Nephron (organoid): ENCODE data around the gene YBX1.

Experiments
- H3K27ac Mint-ChIP-seq, 3 experiments: 2 replicates each; pipeline ENCODE4 v1.8.0; 2020; ENCODE audit warnings: mixed read lengths in 3 of 3, mild to moderate bottlenecking in 2 of 3, moderate library complexity in 1 of 3
- H3K27me3 Mint-ChIP-seq: 2 replicates; pipeline ENCODE4 v1.8.0; 2021; ENCODE audit warnings: low read depth, mild to moderate bottlenecking, moderate library complexity, mixed read lengths
- H3K36me3 Mint-ChIP-seq: 2 replicates; pipeline ENCODE4 v1.8.0; 2020; ENCODE audit warnings: low read depth, mixed read lengths
- H3K4me1 Mint-ChIP-seq: 2 replicates; pipeline ENCODE4 v1.8.0; 2020; ENCODE audit warnings: mixed read lengths
- H3K4me3 Mint-ChIP-seq, 3 experiments: 2 replicates each; pipeline ENCODE4 v1.8.0; 2020; ENCODE audit warnings: mild to moderate bottlenecking in 3 of 3, mixed read lengths in 3 of 3, moderate library complexity in 2 of 3
- H3K9me3 Mint-ChIP-seq: 2 replicates; pipeline ENCODE4 v1.8.0; 2020; ENCODE audit warnings: mixed read lengths
- CTCF ChIP-seq, 3 experiments: fragments of 200-600 bp; sonication (generic); IDR thresholded peaks; one replicate each; pipeline ENCODE4 v1.5.0; 2021; ENCODE audit warnings: antibody characterized with exemption in 3 of 3; ENCODE audit not compliant: unreplicated experiment in 3 of 3

The YBX1 gene

GRCh38 chr1:42681741-42682483 is at the start of gene YBX1:
Gene YBX1 (plus strand): TSS chr1:42682418. CDS start chr1:42682566, 148 bp downstream.
- H3K4me3 Mint-ChIP-seq, result peak within 1 kb of the TSS; percentile 97 to 100 (median 98)

GRCh38 chr1:42639116-42639515 is 43.1 kb upstream of the YBX1 start:
- H3K36me3 Mint-ChIP-seq, result no peaks in the 10 kb centered on the region
- TF ChIP-seq CTCF (IDR thresholded peaks at IDR 0.05; ENCODE audit: unreplicated experiment in 3 of 3), result no peak
- H3K4me3 Mint-ChIP-seq, result no peak overlapping the region
- no peaks in the 10 kb centered on the region for H3K4me1 Mint-ChIP-seq
- peaks cover 3% of the 10 kb centered on the region for H3K27me3 Mint-ChIP-seq
- no peak overlapping the region for H3K27ac Mint-ChIP-seq
- no peaks in the 10 kb centered on the region for H3K9me3 Mint-ChIP-seq

More at GRCh38 chr1:42681741-42682483, at the start of gene YBX1:
- peak within 1 kb of the TSS; percentile 98 to 99 (median 99) for H3K27ac Mint-ChIP-seq
- peaks cover 16% of the 10 kb centered on the region for H3K36me3 Mint-ChIP-seq
- TF ChIP-seq CTCF (IDR thresholded peaks at IDR 0.05; ENCODE audit: unreplicated experiment in 3 of 3), result no peak
- H3K9me3 Mint-ChIP-seq, result no peaks in the 10 kb centered on the region
- H3K4me1 Mint-ChIP-seq, result peaks cover 69% of the 10 kb centered on the region
- H3K27me3 Mint-ChIP-seq, result no peaks in the 10 kb centered on the region

GRCh38 chr1:42646056-42646455 is 36.2 kb upstream of the YBX1 start:
- Mint-ChIP-seq H3K4me1 (no peaks in the 10 kb centered on the region), H3K27me3 (no peaks in the 10 kb centered on the region), H3K4me3 (no peak overlapping the region), H3K9me3 (peaks cover 13% of the 10 kb centered on the region), H3K36me3 (peaks cover 33% of the 10 kb centered on the region), H3K27ac (no peak overlapping the region)
- no peak for TF ChIP-seq CTCF (IDR thresholded peaks at IDR 0.05; ENCODE audit: unreplicated experiment in 3 of 3)

GRCh38 chr1:42657201-42657600 is 25.0 kb upstream of the YBX1 start:
- Mint-ChIP-seq H3K4me3 (peak overlapping the region; percentile 93 to 99 (median 99)), H3K27ac (peak overlapping the region; percentile 56 to 96 (median 86)), H3K36me3 (peaks cover 16% of the 10 kb centered on the region), H3K4me1 (peaks cover 27% of the 10 kb centered on the region), H3K27me3 (no peaks in the 10 kb centered on the region), H3K9me3 (no peaks in the 10 kb centered on the region)
- TF ChIP-seq CTCF (IDR thresholded peaks at IDR 0.05; ENCODE audit: unreplicated experiment in 3 of 3), result no peak

GRCh38 chr1:42657981-42658876 is 24.0 kb upstream of the YBX1 start, which contains the start of gene PPIH:
Gene PPIH (plus strand): TSS chr1:42658423. CDS start chr1:42658447, 24 bp downstream.
- peaks cover 21% of the 10 kb centered on the region for H3K36me3 Mint-ChIP-seq
- peak in 2 of 3 experiments; percentile 23 to 41 for TF ChIP-seq CTCF (IDR thresholded peaks at IDR 0.05; ENCODE audit: unreplicated experiment in 3 of 3)
- no peaks in the 10 kb centered on the region for H3K9me3 Mint-ChIP-seq
- peaks cover 27% of the 10 kb centered on the region for H3K4me1 Mint-ChIP-seq
- H3K27ac Mint-ChIP-seq, result peak within 1 kb of the TSS; percentile 56 to 96 (median 86)
- H3K4me3 Mint-ChIP-seq, result peak within 1 kb of the TSS; percentile 93 to 99 (median 99)
- H3K27me3 Mint-ChIP-seq, result no peaks in the 10 kb centered on the region
